Mesendoderm (in vitro differentiated cells): ENCODE results near the gene JUNB.
A peak's percentile ranks its signal among the peaks of the same experiment; 100 is the strongest.
"Not testable (repeated sequence)": the region's sequence is repeated elsewhere in the genome, so short reads cannot be mapped to it uniquely, and the experiment has no call there.

Experiments
- DNase-seq: peaks from one replicate; pipeline ENCODE4 v3.0.0; 2013
- H2AK5ac ChIP-seq: 2 replicates; pipeline ENCODE4 v1.6.1; 2013; ENCODE audit warnings: low read length, inconsistent platforms
- H2BK120ac ChIP-seq: 2 replicates; pipeline ENCODE4 v1.6.1; 2013; ENCODE audit warnings: low read depth, mild to moderate bottlenecking, low read length, moderate library complexity, mixed read lengths
- H2BK15ac ChIP-seq: replicated peaks from 2 replicates; pipeline ENCODE4 v1.6.1; 2013; ENCODE audit warnings: low read depth, mild to moderate bottlenecking, moderate library complexity
- H2BK5ac ChIP-seq: 2 replicates; pipeline ENCODE4 v1.6.1; 2013; ENCODE audit warnings: low read length, inconsistent platforms
- H3K18ac ChIP-seq: 2 replicates; pipeline ENCODE4 v1.6.1; 2013; ENCODE audit warnings: mild to moderate bottlenecking, low read length, mixed read lengths
- H3K23ac ChIP-seq: one replicate; pipeline ENCODE4 v1.6.1; 2013; ENCODE audit warnings: low read length
- H3K27ac ChIP-seq: 2 replicates; pipeline ENCODE4 v1.5.1; 2013; ENCODE audit warnings: low read depth, mild to moderate bottlenecking, inconsistent platforms, low read length, moderate library complexity
- H3K27me3 ChIP-seq: 2 replicates; pipeline ENCODE4 v1.6.1; 2013; ENCODE audit warnings: low read length, control low read depth, mild to moderate bottlenecking, inconsistent platforms; ENCODE audit not compliant: insufficient read depth, poor library complexity
- H3K36me3 ChIP-seq: 2 replicates; pipeline ENCODE4 v1.6.1; 2013; ENCODE audit warnings: low read length, inconsistent platforms; ENCODE audit not compliant: control insufficient read depth, insufficient read depth
- H3K4ac ChIP-seq: one replicate; pipeline ENCODE4 v1.6.1; 2013; ENCODE audit warnings: low read depth, mild to moderate bottlenecking, low read length, moderate library complexity
- H3K4me1 ChIP-seq: 2 replicates; pipeline ENCODE4 v1.6.1; 2013; ENCODE audit warnings: low read depth, low read length, inconsistent platforms; ENCODE audit not compliant: control insufficient read depth
- H3K4me2 ChIP-seq: 2 replicates; pipeline ENCODE4 v1.6.1; 2013; ENCODE audit warnings: low read length
- H3K4me3 ChIP-seq: 2 replicates; pipeline ENCODE4 v1.5.1; 2013; ENCODE audit warnings: mild to moderate bottlenecking, low read length
- H3K56ac ChIP-seq: one replicate; pipeline ENCODE4 v1.6.1; 2013; ENCODE audit warnings: low read length
- H3K79me1 ChIP-seq: 2 replicates; pipeline ENCODE4 v1.6.1; 2013; ENCODE audit warnings: low read length, inconsistent platforms
- H3K79me2 ChIP-seq: 2 replicates; pipeline ENCODE4 v1.6.1; 2013; ENCODE audit warnings: mild to moderate bottlenecking, low read length; ENCODE audit not compliant: control insufficient read depth, insufficient read depth
- H3K9ac ChIP-seq: 2 replicates; pipeline ENCODE4 v1.6.1; 2013; ENCODE audit warnings: low read length, inconsistent platforms
- H4K5ac ChIP-seq: one replicate; pipeline ENCODE4 v1.6.1; 2013; ENCODE audit warnings: low read length
- H4K8ac ChIP-seq: one replicate; pipeline ENCODE4 v1.6.1; 2013; ENCODE audit warnings: low read depth, mild to moderate bottlenecking, control low read depth, low read length, moderate library complexity
- WGBS: extraction: QIAGEN DNeasy Blood & Tissue Kit; methylation state at CpG from one replicate; pipeline ENCODE4 v1.1.7; 2013; ENCODE audit warnings: low lambda C conversion rate, missing lambda C conversion rate; ENCODE audit not compliant: insufficient coverage; ENCODE audit errors: extremely low coverage; 5-methylcytosine and 5-hydroxymethylcytosine counted together

JUNB gene

GRCh38 chr19:12817188-12817587 is 25.9 kb downstream of the JUNB start:
- not testable (repeated sequence) for H3K9ac ChIP-seq, H3K79me2 ChIP-seq, H3K4me3 ChIP-seq, H4K8ac ChIP-seq, H2BK15ac ChIP-seq, H3K27me3 ChIP-seq, H3K79me1 ChIP-seq, H2AK5ac ChIP-seq, H3K56ac ChIP-seq, H2BK120ac ChIP-seq, H4K5ac ChIP-seq, H2BK5ac ChIP-seq, H3K27ac ChIP-seq, H3K18ac ChIP-seq, H3K36me3 ChIP-seq, H3K4me2 ChIP-seq, H3K4me1 ChIP-seq, H3K23ac ChIP-seq, H3K4ac ChIP-seq, DNase-seq
- WGBS = no CpG with 5 or more reads among the region's 6 CpGs

- not testable (repeated sequence) for H2BK120ac ChIP-seq, DNase-seq, H3K4me1 ChIP-seq, H3K36me3 ChIP-seq, H3K79me1 ChIP-seq, H3K27me3 ChIP-seq, H3K23ac ChIP-seq, H4K5ac ChIP-seq, H4K8ac ChIP-seq, H3K4me3 ChIP-seq, H3K4me2 ChIP-seq, H3K27ac ChIP-seq, H2BK15ac ChIP-seq, H2AK5ac ChIP-seq, H3K79me2 ChIP-seq, H3K18ac ChIP-seq, H3K9ac ChIP-seq, H3K4ac ChIP-seq, H3K56ac ChIP-seq, H2BK5ac ChIP-seq
- WGBS = no CpG with 5 or more reads among the region's 11 CpGs
Observed at GRCh38 chr19:12817810-12818209, 26.5 kb downstream of the JUNB start.

- Histone ChIP-seq H3K56ac (no peak overlapping the region), H3K4ac (no peak overlapping the region), H3K18ac (no peak overlapping the region), H3K27ac (no peak overlapping the region), H2BK120ac (no peak overlapping the region), H3K79me1 (no peaks in the 10 kb centered on the region), H3K23ac (no peak overlapping the region), H3K9ac (no peak overlapping the region), H2BK15ac (no peak overlapping the region), H3K36me3 (no peaks in the 10 kb centered on the region), H3K4me2 (no peak overlapping the region), H2AK5ac (no peak overlapping the region), H4K8ac (no peak overlapping the region), H3K4me3 (no peak overlapping the region), H3K4me1 (no peaks in the 10 kb centered on the region), H3K79me2 (no peaks in the 10 kb centered on the region), H3K27me3 (no peaks in the 10 kb centered on the region), H4K5ac (no peak overlapping the region), H2BK5ac (no peak overlapping the region)
- no CpG with 5 or more reads among the region's 2 CpGs for WGBS
- no peak for DNase-seq
Observed at GRCh38 chr19:12821761-12822160, 30.5 kb downstream of the JUNB start.

- H2BK5ac ChIP-seq = no peak overlapping the region
- no peak overlapping the region for H2AK5ac ChIP-seq
- no peaks in the 10 kb centered on the region for H3K4me1 ChIP-seq
- no peak overlapping the region for H4K8ac ChIP-seq
- peak overlapping the region; percentile 87 for H3K4me2 ChIP-seq
- peak overlapping the region; percentile 63 for H3K9ac ChIP-seq
- no peak overlapping the region for H2BK120ac ChIP-seq
- DNase-seq = peak; percentile 91
- H2BK15ac ChIP-seq = no peak overlapping the region
- H3K18ac ChIP-seq = no peak overlapping the region
- no peaks in the 10 kb centered on the region for H3K79me2 ChIP-seq
- H3K4me3 ChIP-seq = peak overlapping the region; percentile 27
- no peak overlapping the region for H3K4ac ChIP-seq
- no peaks in the 10 kb centered on the region for H3K36me3 ChIP-seq
- H3K23ac ChIP-seq = no peak overlapping the region
- no peaks in the 10 kb centered on the region for H3K27me3 ChIP-seq
- H3K56ac ChIP-seq = peak overlapping the region; percentile 86
- H4K5ac ChIP-seq = no peak overlapping the region
- no peaks in the 10 kb centered on the region for H3K79me1 ChIP-seq
- H3K27ac ChIP-seq = no peak overlapping the region
- no CpG with 5 or more reads among the region's 46 CpGs for WGBS
Observed at GRCh38 chr19:12825254-12826131, 34.2 kb downstream of the JUNB start.

- no peak overlapping the region for H4K5ac ChIP-seq
- H3K9ac ChIP-seq = peak overlapping the region; percentile 69
- H3K4me2 ChIP-seq = peak overlapping the region; percentile 61
- no peak overlapping the region for H3K4ac ChIP-seq
- WGBS = no CpG with 5 or more reads among the region's 23 CpGs
- no peak overlapping the region for H4K8ac ChIP-seq
- peak; percentile 63 for DNase-seq
- H3K56ac ChIP-seq = peak overlapping the region; percentile 75
- H3K23ac ChIP-seq = peak overlapping the region; percentile 81
- no peaks in the 10 kb centered on the region for H3K36me3 ChIP-seq
- no peak overlapping the region for H2BK120ac ChIP-seq
- H2AK5ac ChIP-seq = no peak overlapping the region
- H3K4me3 ChIP-seq = no peak overlapping the region
- no peaks in the 10 kb centered on the region for H3K79me1 ChIP-seq
- no peaks in the 10 kb centered on the region for H3K4me1 ChIP-seq
- no peak overlapping the region for H3K18ac ChIP-seq
- no peak overlapping the region for H2BK5ac ChIP-seq
- H3K79me2 ChIP-seq = no peaks in the 10 kb centered on the region
- H3K27me3 ChIP-seq = no peaks in the 10 kb centered on the region
- no peak overlapping the region for H3K27ac ChIP-seq
- no peak overlapping the region for H2BK15ac ChIP-seq
Observed at GRCh38 chr19:12828494-12828893, 37.2 kb downstream of the JUNB start.

- no peak overlapping the region for H4K5ac ChIP-seq
- no peak overlapping the region for H2BK5ac ChIP-seq
- H2AK5ac ChIP-seq = no peak overlapping the region
- no peak overlapping the region for H3K23ac ChIP-seq
- no peaks in the 10 kb centered on the region for H3K79me1 ChIP-seq
- WGBS = no CpG with 5 or more reads among the region's 5 CpGs
- no peaks in the 10 kb centered on the region for H3K4me1 ChIP-seq
- H3K27ac ChIP-seq = no peak overlapping the region
- DNase-seq = no peak
- no peak overlapping the region for H3K4me3 ChIP-seq
- H3K4me2 ChIP-seq = no peak overlapping the region
- H3K36me3 ChIP-seq = no peaks in the 10 kb centered on the region
- no peak overlapping the region for H4K8ac ChIP-seq
- no peak overlapping the region for H2BK120ac ChIP-seq
- no peak overlapping the region for H3K56ac ChIP-seq
- H3K79me2 ChIP-seq = no peaks in the 10 kb centered on the region
- no peaks in the 10 kb centered on the region for H3K27me3 ChIP-seq
- H2BK15ac ChIP-seq = no peak overlapping the region
- H3K18ac ChIP-seq = no peak overlapping the region
- no peak overlapping the region for H3K9ac ChIP-seq
- H3K4ac ChIP-seq = no peak overlapping the region
Observed at GRCh38 chr19:12833418-12833737, 42.1 kb downstream of the JUNB start.
